Adipose tissue (tissue), 3 donors: ENCODE data around the gene OR7A10. TPM values are rescaled to one million over a fixed set of nuclear protein-coding genes. Genes with fewer than 3 reads are reported as not detected.
"Not testable (repeated sequence)": the region's sequence is repeated elsewhere in the genome, so short reads cannot be mapped to it uniquely, and the experiment has no call there.

ENCODE experiments used
- H3K27ac ChIP-seq: one replicate; pipeline ENCODE4 v1.5.1; 2013; ENCODE audit warnings: low read depth, low read length
- WGBS, 3 donors: extraction: QIAGEN DNeasy Blood & Tissue Kit; methylation state at CpG; one replicate each; pipeline ENCODE4 v1.1.7; 2013; 5-methylcytosine and 5-hydroxymethylcytosine counted together
- polyA plus RNA-seq, 3 donors: library from polyadenylated mRNA; stranded (reverse); fragments of 200-250 nt; gene quantifications; one replicate each; pipeline ENCODE4 v1.2.3, GENCODE V29; 2013
- donor health status: healthy with polysubstance abuse.
- donor health status: Bipolar disorder and iron deficiency.
- donor health status: healthy.

OR7A10 gene
- polyA plus RNA-seq, 3 donors = not detected

GRCh38 chr19:14804765-14805164 is 44.0 kb downstream of the OR7A10 start:
- H3K27ac ChIP-seq = no peak overlapping the region
- WGBS, 3 donors = 61 to 85% (median 81%) methylated on average over 3 of the region's 3 CpGs

- no peak overlapping the region for H3K27ac ChIP-seq
- 59 to 81% (median 76%) methylated on average over 5 of the region's 5 CpGs for WGBS, 3 donors
These were observed 50.0 kb downstream of the OR7A10 start for GRCh38 chr19:14798760-14799159.

GRCh38 chr19:14796021-14796420 is 52.7 kb downstream of the OR7A10 start:
- WGBS, 3 donors = 85 to 95% (median 92%) methylated on average over 11 of the region's 11 CpGs
- no peak overlapping the region for H3K27ac ChIP-seq

- H3K27ac ChIP-seq = no peak overlapping the region
- WGBS, 3 donors = 69 to 85% (median 78%) methylated on average over 5 of the region's 5 CpGs
These were observed 53.5 kb downstream of the OR7A10 start for GRCh38 chr19:14795078-14795721.

- WGBS, 3 donors = 72 to 84% (median 84%) methylated on average over 6 of the region's 6 CpGs
These were observed 56.5 kb downstream of the OR7A10 start for GRCh38 chr19:14792250-14792649.

More at GRCh38 chr19:14792250-14792649, 56.5 kb downstream of the OR7A10 start:
- not testable (repeated sequence) for H3K27ac ChIP-seq

Other genes starting within 250 kb of the OR7A10 start
- under 1 TPM in 1 of 3 donors, not detected in 2; 0.55 TPM for gene ADGRE3, start 174.1 kb downstream of the OR7A10 start, polyA plus RNA-seq
- gene ZNF333, start 158.9 kb downstream of the OR7A10 start, polyA plus RNA-seq = 10 to 100 TPM in 2 of 3 donors, 1 to 10 TPM in 1; 6.4 to 12.7 (median 11.8) TPM
- gene ADGRE2, start 70.4 kb downstream of the OR7A10 start, polyA plus RNA-seq = 1 to 10 TPM in 2 of 3 donors, under 1 TPM in 1; 0.51 to 6.9 (median 2.0) TPM
- gene OR7A5, start 13.7 kb downstream of the OR7A10 start, polyA plus RNA-seq = not detected
- under 1 TPM in 1 of 3 donors, not detected in 2; 0.34 TPM for gene OR7C1, start 13.7 kb downstream of the OR7A10 start, polyA plus RNA-seq
- not detected for gene OR7A17, start 37.2 kb upstream of the OR7A10 start, polyA plus RNA-seq
- gene OR7C2, start 92.6 kb upstream of the OR7A10 start, polyA plus RNA-seq = not detected
- gene SLC1A6, start 130.9 kb upstream of the OR7A10 start, polyA plus RNA-seq = not detected
- gene CASP14, start 200.6 kb upstream of the OR7A10 start, polyA plus RNA-seq = not detected
- gene OR1I1, start 233.3 kb upstream of the OR7A10 start, polyA plus RNA-seq = under 1 TPM in 1 of 3 donors, not detected in 2; under 0.01 TPM